ENCODE data around the gene STAT6.
A peak's percentile ranks its signal among the peaks of the same experiment; 100 is the strongest.
"Not testable (repeated sequence)": the region's sequence is repeated elsewhere in the genome, so short reads cannot be mapped to it uniquely, and the experiment has no call there.

STAT6 gene

DNA sequence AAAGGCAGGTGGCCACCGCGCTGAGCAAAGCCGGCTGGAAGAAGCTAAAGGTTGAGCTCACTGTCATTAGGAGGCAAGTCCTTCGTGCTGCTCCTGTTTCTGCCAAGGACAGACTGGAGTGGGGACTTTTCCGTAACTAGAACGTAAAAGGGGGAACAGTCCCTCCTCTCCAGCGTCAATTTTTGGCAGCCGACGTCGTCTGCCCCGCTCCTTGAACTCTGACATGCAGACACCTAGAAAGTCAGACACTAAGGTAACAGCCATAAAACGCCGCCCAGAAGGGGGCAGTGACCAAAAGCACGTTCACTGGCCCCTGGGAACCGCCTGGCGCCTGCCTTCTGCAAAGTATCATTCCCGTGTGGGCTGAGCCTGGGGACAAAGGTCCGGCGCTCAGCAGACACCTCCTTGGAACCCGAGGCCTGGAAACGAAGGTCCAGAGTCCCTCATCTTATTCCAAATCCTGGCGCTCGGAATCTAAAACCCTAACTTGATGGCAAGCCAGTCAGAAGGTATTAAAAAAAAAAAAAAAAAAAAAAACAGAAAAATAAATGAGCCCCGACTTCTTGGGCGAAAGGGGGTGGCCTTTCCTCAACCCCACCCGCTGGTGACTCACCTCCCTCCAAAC lies 16.1 kb upstream of the STAT6 start:
- DNase-seq (ENCODE audit: low spot score), result no peak

DNA sequence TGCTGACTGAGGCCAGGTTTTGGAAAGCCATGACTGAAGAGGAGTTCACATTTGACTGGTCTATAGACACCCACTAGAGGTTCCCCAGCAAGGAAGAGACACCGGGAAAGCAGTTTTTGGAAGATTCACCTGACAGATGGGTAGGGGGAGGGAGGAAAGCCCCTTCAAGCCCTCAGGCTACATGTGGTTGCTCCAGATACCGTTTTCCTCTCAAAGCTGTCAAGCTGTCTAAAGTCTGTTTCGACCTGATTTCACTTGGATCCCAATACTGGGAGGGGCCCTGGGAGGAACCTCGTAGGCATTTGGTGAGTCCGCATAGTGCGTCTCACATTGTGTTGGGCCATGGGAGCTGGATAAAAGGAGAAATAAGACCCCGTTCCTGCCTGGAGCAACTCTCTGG lies 15.4 kb upstream of the STAT6 start:
- DNase-seq (ENCODE audit: low spot score), result no peak

DNA sequence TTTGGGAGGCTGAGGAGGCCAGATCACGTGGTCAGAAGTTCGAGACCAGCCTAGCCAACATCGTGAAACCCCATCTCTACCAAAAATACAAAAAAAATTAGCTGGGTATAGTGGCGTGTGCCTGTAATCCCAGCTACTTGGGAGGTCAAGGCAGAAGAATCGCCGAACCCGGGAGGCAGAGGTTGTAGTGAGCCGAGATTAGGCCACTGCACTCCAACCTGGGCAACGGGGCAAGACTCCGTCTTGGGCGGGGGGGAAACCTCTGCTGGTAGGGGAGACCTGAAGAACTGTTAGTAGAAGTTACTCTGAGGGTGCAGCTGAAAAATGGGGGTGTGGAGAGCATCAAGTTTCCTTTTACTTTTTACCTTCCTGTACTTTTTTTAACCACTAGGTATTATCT lies 14.9 kb upstream of the STAT6 start:
- no peak for DNase-seq (ENCODE audit: low spot score)

DNA sequence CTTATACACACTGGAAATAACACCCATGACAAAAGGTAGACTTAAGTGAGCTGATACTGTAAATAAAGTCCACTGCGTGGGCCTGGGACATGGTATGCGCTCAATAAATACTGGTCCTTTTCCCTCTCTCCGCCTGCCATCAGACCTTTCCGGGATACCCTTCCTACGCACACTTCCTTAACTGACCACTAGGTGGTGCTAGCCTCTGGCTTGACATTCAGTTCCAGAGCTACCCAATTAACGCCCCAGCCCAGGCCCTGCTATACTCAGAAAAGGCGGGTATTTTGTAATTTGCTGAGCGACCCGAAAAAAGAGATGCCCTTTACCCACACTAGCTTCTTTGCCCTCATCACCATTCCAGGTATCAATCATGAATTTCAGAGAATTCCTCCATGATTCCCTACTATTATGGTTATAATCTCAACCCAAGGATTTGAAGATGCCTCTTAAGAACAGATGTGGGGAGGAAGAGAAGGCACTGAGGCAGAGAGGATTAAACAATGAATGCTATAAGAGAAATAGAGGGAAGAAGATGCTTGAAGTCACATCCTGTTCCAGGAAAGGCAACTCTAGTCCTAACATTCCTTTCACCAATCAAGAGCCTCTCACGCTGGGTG lies 13.2 kb upstream of the STAT6 start:
- peak; percentile 80 for DNase-seq (ENCODE audit: low spot score)

DNA sequence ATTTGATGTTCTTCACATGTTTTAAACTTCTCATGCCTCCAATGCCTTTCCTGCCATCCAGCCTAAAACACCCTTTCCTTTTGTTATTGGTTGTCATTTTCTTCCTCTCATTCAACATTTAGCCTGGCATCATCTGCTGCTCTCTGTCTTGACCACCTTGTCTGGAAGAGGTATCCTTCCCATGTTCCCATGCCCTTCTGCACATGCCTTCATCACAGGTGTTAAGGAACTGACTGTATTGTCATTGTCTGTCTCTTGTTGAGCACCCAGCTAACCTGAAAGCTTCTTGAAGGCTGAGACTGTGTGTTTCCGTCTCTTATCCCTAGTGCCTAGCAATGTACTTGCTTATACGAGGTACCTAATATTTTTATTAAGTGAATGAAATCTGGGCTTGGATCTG lies 12.7 kb upstream of the STAT6 start:
- no peak for DNase-seq (ENCODE audit: low spot score)

DNA sequence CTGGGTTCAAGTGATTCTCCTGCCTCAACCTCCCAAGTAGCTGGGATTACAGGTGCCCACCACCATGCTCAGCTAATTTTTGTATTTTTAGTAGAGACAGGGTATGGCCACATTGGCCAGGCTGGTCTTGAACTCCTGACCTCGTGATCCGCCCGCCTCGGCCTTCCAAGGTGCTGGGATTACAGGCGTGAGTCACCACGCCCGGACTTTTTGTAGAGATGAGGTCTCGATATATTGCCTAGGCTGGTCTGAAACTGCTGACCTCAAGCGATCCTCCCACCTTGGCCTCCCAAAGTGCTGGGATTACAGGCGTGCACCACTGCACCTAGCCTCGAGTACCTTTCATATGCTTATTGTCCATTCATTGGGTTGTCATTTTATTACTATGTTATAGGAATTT lies 9.6 kb upstream of the STAT6 start:
- not testable (repeated sequence) for DNase-seq (ENCODE audit: low spot score)

DNA sequence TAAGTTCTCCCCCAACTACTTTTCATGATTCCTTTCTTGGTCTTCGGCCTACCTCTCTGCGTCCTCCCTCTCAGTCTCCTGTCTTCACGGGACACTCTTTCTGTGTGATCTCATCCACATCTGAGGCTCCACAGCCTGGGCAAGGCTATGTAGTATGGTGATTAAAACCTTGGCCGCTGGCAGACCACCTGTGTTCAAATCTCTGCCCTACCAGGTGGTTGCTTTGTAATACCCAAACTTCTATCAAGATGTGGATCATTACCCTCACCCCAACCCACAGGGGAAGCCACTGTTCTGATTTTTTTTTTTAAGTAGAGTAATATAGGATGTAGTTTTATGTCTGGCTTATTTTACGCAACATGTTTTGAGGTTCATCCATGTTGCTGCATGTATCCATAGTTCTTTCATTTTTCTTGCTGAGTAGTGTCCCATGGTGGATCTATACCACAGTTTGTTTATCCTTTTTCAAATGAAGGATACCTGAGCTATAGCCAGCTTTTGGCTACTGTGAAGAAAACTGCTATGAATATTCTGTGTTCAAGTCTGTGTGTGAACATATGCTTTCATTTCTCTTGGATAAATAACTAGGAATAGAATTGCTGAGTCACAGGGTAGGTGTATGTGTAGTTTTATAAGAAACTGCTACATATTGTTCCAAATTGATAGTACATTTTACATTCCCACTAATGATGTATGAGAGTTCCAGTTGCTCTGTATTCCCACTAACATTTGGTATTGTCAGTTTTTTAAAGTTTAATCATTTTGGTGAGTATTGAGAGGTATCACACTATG lies 8.3 kb upstream of the STAT6 start:
- DNase-seq (ENCODE audit: low spot score), result no peak

DNA sequence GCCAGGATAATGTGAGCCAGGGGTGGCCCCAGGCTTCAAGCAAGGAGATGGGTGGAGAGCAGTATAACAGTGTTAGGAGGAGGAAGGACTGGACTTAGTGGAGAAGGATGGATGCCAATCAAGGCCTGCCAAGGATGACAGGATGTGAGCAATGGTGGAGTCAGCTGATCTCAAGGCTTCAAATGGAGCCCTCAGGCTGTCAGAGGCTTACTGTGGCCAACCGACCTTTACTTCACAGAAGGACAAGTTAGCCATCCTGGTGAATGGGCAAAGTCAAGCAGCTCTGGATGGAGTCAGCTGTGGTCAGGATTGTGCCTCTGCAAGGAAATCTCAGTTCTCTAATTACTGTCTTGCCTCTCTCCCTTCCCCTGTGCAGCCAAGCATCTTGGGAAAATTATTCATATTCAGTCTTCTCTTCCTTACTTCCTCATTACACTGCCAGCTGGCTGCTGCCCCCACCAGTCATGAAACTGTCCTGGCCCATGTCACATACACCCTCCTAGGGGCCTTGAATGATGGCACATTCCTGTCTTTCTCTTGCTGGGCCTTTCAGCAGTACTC lies 7.6 kb upstream of the STAT6 start:
- no peak for DNase-seq (ENCODE audit: low spot score)

DNA sequence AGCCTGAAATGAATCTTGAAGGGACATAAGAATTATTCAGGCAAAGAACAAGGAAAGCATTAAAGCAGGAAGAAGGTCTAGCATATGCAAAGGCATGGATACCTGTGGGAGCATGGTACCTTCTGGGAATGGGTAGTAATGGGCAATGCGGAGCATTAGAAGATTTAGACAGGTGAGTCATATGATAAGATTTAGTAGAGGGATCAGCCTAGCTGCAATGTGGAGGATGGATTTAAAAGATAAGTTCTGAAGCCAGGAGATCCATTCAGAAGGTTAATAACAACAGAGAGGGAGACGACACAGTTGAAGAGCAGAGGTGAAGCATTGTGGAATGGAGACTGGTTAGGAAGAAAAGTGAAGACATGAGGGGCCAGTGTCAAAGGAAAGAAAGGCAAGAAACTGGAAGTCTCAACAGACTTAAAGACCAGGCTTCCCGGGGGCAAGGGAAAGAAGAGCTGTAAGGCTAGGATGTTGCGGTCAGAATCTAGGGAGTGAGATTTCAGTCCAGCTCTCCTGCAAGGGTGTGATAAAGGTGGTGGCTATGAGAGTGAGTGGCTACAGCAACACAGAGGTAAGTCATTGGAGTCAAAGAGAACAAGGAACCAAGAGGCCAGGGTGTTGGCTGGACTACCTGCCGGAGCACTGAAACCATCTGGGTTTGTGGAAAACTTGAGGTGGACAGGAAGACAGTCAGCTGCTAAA lies 5.6 kb upstream of the STAT6 start:
- no peak for DNase-seq (ENCODE audit: low spot score)

DNA sequence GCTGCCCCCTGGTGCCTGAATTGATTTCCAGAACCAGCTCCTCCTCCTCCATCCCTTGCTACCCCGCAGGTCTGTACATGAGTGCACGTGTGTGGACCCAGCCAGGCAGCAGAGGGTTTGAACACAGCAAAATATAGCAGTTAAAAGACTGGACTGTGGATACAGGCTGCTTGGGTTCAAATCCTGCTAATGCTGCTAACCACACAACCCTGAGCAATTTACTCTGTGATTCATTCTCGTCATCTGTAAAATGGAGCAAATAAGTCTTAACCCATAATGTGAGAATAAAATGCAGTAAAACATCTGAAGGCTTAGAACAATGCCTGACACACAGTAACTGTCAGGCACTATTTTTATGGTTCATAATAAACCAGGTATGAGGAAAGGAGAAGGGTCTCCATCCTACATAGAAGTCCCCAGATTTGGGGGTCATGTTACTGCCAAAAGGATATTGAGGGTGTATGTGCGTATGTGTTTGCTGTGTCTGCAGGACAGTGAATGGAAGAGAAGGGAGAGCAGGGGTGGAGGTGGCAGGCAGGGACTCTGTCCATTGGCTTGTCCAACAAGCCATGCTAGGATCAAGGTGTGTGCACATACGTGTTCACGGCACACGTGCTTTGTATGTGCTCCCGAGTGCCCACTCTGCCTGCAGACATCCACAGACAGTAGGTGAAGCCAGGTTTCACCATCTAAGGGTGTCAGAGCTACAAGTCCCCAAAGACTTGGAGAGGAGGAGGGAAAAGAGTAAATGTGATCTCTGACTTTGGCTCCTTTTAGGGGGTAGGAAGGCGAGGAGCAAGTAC lies 1.5 kb upstream of the STAT6 start:
- no peak for DNase-seq (ENCODE audit: low spot score)

DNA sequence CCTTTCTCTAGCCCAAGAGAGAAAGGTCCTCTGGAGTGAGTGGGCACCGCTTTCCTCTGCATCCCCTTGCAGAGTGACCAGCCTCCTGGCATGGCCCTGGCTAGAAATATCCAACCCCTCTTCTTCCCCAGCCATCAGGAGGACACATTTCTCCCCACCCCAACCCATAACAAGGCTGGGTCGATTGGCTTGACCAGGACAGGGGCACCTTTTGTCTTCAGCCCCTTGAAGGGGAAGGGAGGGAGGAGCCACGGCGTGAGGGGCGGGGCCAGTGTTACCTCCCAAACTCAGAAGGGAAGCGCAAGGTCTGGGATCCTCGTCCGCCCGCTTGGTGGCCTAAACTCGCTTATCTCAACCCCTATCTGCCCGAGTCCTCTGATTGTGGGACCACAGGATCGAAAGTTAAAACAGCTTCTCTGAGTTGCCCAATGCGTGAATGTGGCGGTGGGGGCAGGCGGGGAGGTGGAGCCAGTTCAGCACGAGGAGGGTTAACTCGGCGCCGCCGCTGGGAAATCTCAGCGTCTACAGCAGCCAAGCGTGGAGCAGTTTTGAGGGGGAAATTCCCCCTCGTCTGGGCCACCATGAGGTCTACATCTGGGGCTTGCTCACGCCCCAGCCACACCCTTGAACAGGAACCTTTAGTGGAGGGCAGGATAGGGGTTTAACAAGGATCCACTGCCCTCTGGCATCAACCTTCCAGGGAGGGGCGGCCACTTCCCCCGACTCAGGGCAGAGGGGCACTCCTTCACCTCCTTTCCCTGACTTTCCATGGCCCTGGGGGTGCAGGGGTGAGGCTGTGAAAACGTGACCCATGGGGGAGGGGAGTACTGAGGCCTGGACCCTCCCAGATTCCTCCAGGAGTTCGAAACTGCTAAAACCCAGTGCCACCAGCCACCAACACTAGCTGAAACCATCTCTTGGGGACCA lies 795 bp downstream of the STAT6 start:
- DNase-seq (ENCODE audit: low spot score), result no peak

DNA sequence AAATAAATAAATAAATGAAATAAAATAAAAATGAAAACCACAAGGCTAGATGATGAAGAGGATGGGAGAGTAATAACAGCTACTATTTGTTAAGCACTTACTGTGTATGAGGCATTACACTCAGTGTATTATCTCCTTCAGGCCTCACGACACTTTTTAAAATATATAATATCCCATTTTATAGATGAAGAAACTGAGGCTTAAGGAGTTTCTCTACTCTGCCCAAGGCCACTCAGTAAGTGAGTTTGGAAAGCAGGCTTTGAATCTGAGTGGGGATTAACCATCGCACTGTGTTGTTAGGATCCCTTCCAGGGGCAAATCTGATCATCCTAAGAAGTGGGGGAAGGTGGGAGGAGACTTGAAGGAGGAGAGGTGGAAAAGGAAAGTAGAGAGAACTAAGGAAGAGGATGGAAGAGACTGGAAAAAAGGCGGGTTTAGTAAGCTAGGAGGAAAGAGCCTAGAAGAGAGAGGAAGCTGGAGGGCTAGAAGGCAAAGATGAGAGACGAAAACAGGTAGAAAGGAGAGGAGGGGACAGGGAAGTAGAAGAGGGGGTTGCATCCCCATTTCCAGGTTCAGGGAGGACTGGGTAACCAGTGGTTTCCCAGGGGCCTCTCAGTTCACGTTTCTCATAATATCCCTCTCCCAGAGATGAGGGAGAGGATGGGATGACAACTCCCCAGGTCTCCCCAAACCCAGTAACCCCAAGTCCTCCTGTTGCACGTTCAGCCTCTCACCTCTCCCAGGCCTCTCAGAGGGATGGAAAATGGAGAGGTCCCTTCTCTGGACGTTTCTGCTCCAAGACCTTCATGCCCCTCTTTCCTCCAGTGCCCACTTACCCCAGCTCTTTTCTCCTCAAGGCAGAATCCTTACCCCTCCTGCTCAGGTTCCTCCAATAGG lies 1.7 kb downstream of the STAT6 start:
- no peak for DNase-seq (ENCODE audit: low spot score)

DNA sequence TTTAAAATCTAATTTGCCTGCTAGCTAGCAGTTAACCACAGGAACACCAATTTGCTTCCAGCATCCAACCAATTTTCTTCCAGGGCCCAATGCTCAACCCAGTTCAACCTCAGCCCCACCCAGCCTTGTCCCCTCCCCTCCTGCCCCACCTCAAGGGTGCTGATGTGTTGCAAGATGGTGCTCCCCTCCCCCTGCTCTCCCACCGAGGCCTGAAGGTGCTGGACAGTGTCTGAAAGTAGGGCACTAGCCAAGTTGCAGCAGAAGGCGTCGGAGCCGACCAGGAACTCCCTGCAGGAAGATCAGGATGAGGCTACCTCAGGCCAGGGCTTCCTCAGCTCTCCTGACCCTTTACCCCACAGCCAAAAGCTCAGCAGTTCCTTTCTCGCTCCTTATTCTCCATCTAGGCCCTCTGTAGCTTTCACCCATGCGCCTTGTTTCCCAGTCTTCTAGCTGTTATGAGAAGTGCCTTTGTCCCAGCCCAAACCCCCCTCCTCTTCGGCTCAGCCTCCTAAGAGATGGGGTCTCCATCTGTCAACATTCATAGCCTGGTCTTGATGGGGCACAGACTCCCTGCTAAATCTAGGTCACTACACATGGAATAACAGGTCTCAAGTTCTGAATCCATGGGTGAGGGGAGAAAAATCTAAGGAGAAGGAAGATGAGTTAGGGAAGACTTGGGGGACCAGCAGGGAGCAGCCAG lies 3.6 kb downstream of the STAT6 start:
- no peak for DNase-seq (ENCODE audit: low spot score)

DNA sequence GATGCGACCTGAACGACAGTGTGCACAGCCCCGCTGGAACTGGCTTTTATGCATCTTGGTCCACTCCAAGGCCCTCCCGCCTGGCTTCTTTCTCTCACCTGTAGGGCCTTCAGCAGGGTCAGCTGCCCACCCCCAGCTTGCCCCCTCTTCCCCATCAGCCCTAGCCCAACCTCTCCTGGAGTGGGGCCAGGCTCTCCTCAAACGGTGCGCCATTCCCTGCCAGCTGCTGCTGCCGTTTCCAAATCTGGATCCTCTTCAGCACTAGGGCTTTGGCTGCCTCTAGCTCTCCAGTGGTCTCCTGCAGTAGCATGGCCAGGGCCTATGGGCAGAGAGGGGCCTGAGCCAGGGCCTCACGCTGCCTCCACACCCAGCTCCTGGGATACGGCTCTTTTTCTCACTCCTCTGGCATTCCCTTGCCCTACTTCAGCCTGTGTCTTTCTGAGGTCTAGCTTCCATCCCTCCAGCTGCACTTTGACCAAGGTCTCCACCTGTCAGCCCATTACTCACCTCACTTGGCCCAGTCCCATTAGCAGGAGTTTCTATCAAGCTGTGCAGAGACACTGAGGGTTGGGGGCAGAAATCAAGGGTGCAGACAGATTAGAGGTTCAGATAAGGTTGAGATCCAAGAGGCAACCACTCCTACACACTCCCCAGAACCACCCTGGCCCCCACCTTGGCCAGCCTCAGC lies 5.0 kb downstream of the STAT6 start:
- DNase-seq (ENCODE audit: low spot score), result no peak

DNA sequence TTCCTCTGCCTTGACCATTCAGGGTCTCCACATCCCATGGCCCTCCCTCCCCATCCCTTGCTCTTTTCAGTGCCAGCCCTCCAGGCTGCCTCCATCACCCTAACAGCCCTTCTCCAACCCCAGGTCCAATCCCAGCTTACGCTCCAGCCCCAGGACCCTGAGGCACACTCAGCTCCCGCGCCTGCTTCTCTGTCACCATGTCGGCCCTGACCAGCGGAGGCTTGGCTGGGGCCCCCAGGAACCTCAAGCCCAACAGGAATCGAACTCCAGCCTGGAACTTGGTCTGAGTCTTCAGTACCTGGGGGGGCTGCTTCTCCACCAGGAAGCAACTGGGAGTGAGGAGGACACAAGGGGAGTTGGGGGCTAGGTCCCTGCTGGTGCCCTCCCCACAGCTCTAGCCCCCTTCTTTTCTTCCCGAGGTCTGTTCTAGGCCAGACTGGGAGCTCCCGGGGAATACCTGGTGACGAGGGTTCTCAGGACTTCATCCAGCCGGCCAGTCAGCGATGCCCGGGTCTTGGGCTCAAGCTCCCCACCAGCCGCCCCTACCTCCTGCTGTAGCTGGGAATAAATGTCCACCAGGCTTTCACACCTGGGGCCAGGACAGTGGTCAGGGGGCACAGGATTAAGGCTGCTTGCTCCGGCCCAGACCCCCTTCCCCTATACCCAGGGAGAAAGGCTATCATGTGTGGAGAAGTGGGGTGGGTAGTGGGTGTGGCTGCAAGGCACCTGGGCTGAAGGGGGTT lies 6.0 kb downstream of the STAT6 start:
- DNase-seq (ENCODE audit: low spot score), result no peak

DNA sequence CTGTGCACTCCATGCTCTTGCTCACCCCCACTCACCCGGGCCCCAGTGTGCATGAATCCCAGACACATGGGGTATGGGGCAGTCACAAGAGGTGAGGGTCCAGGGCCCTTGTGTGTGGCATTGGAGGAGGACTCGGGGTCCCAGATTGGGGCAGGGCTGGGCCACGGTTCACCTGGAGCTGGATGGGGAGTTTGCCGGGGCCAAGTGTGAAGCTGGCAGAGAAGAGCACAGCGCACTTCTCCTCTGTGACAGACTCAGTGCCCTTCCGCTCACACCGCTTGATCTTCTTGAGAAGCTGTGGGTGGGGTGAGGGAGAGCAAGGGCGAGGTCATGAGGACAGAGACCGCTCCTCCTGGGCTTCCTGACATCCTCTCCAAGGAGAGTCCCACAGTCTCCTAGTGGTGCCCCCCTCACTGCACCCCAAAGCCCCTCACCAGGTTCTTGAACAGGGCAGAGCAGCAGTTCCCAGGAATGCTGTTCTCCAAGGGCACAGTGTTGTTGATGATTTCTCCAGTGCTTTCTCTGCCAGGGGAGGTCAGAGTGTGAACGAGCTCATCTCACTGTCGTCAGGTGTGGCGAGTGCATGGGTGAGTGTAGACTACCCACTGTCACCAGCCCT lies 6.8 kb downstream of the STAT6 start:
- no peak for DNase-seq (ENCODE audit: low spot score)

DNA sequence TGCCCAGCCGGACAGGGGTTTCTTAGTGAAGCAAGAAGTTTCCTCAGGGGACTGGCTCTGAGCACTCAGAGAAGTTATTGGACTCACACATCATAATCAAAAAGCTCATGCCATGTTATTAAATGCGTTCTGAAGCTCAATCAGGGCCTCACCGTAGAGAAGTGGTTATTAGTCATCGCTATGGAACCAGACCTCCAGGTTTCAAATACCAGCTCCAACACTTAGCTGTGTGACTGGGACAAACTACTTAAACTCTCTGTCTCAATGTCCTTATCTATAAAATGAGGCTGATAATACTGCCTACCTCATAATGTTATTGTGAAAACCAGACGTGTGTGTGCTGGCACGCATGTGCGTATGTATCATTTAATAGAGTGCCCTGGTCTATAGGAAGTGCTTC lies 7.3 kb downstream of the STAT6 start:
- DNase-seq (ENCODE audit: low spot score), result no peak

Data from HuH-7 (cell line).